H1 (cell line): ENCODE measurements around the gene ATP11A. TPM values are rescaled to one million over a fixed set of nuclear protein-coding genes. Genes with fewer than 3 reads are reported as not detected.

Experiments used
- CTCF ChIA-PET: fragments of 300-600 bp; sonication (Branson Sonifier 250); formaldehyde crosslinking; loops from one replicate; lab custom pipeline; 2021; ENCODE audit not compliant: partially characterized antibody; lab: Charles Lee
- POLR2A ChIA-PET: fragments of 300-600 bp; sonication (Branson Sonifier 250); formaldehyde crosslinking; loops from one replicate; lab custom pipeline; 2021; ENCODE audit warnings: inconsistent platforms; ENCODE audit not compliant: partially characterized antibody; lab: Charles Lee
- DNase-seq, 2 experiments: peaks; one replicate each; pipeline versions ENCODE4 v3.0.0 to v3.0.0-alpha.2; 2010 to 2022; ENCODE audit warnings: low spot score in 2 of 2, low read depth in 1 of 2, mixed read lengths in 1 of 2
- FAIRE-seq: peaks from 2 replicates; lab custom pipeline; 2011; peaks lifted over from hg19 to GRCh38; lab: Jason Lieb, UNC
- H2AFZ ChIP-seq: 2 replicates; pipeline ENCODE4 v1.8.1; 2012; ENCODE audit warnings: low read length, inconsistent platforms
- H2AK5ac ChIP-seq: 2 replicates; pipeline ENCODE4 v1.6.1; 2013; ENCODE audit warnings: low read depth, low read length
- H2BK120ac ChIP-seq: replicated peaks from 2 replicates; pipeline ENCODE3; 2013; ENCODE audit warnings: low read depth, low read length, inconsistent platforms
- H2BK12ac ChIP-seq: 2 replicates; pipeline ENCODE4 v1.6.1; 2013; ENCODE audit warnings: low read depth, low read length
- H2BK15ac ChIP-seq: 2 replicates; pipeline ENCODE4 v1.6.1; 2013; ENCODE audit warnings: low read length
- H2BK20ac ChIP-seq: 2 replicates; pipeline ENCODE4 v1.6.1; 2013; ENCODE audit warnings: low read length
- H2BK5ac ChIP-seq: 2 replicates; pipeline ENCODE4 v1.6.1; 2013; ENCODE audit warnings: low read depth, low read length
- H3K14ac ChIP-seq: 2 replicates; pipeline ENCODE4 v1.6.1; 2013; ENCODE audit warnings: inconsistent platforms; ENCODE audit not compliant: insufficient read length
- H3K18ac ChIP-seq: 2 replicates; pipeline ENCODE4 v1.6.1; 2013; ENCODE audit warnings: low read length; ENCODE audit errors: extremely low read depth
- H3K23ac ChIP-seq: 2 replicates; pipeline ENCODE4 v1.6.1; 2013; ENCODE audit warnings: inconsistent platforms; ENCODE audit not compliant: insufficient read length
- H3K23me2 ChIP-seq: 2 replicates; pipeline ENCODE4 v1.6.1; 2013; ENCODE audit warnings: low read depth, low read length
- H3K27ac ChIP-seq: 2 replicates; pipeline ENCODE4 v1.6.1; 2011; ENCODE audit warnings: low read depth, low read length, inconsistent platforms
- H3K27me3 ChIP-seq, 4 experiments: replicated peaks in 1 of 4; 1 replicate in 1 of 4; 2 replicates in 3 of 4; pipeline versions ENCODE4 v1.6.1 to v1.8.1; 2011 to 2013; ENCODE audit warnings: low read length in 3 of 4, mild to moderate bottlenecking in 3 of 4, inconsistent platforms in 2 of 4, mixed read lengths in 2 of 4, moderate library complexity in 1 of 4; ENCODE audit not compliant: control insufficient read depth in 3 of 4, insufficient read depth in 3 of 4; ENCODE audit errors: extremely low read depth in 1 of 4
- H3K36me3 ChIP-seq, 4 experiments: 2 replicates each; pipeline versions ENCODE4 v1.6.1 to v1.8.1; 2011 to 2013; ENCODE audit warnings: mild to moderate bottlenecking in 4 of 4, low read length in 3 of 4, moderate library complexity in 2 of 4, control low read depth in 1 of 4, inconsistent platforms in 1 of 4; ENCODE audit not compliant: insufficient read depth in 4 of 4, control insufficient read depth in 2 of 4
- H3K4ac ChIP-seq: replicated peaks from 2 replicates; pipeline ENCODE3; 2013; ENCODE audit warnings: low read length, low read depth, mixed read lengths, inconsistent platforms; ENCODE audit not compliant: insufficient read length
- H3K4me1 ChIP-seq, 4 experiments: replicated peaks in 1 of 4; 1 replicate in 1 of 4; 2 replicates in 3 of 4; pipeline versions ENCODE4 v1.6.1 to v1.8.1; 2011 to 2013; ENCODE audit warnings: low read length in 3 of 4, inconsistent platforms in 2 of 4, mixed read lengths in 1 of 4; ENCODE audit not compliant: insufficient read depth in 4 of 4, control insufficient read depth in 3 of 4
- H3K4me2 ChIP-seq, 2 experiments: 2 replicates each; pipeline versions ENCODE4 v1.6.1 to v1.8.1; 2011 to 2013; ENCODE audit warnings: low read depth in 2 of 2, low read length in 2 of 2, control low read depth in 1 of 2, inconsistent platforms in 1 of 2, mild to moderate bottlenecking in 1 of 2; ENCODE audit not compliant: insufficient read depth in 1 of 2
- H3K4me3 ChIP-seq, 4 experiments: fragments of 200-600, 300-600 bp in 1 of 4; sonication (generic), shearing (Covaris generic), sonication (Bioruptor Twin) in 1 of 4; 2 replicates each; pipeline versions ENCODE4 v1.5.1 to v1.8.1; 2011 to 2016; ENCODE audit warnings: low read length in 4 of 4, low read depth in 3 of 4, control low read depth in 2 of 4, inconsistent platforms in 2 of 4, mild to moderate bottlenecking in 2 of 4, mixed read lengths in 1 of 4, moderate library complexity in 1 of 4; ENCODE audit not compliant: insufficient read depth in 2 of 4; ENCODE audit errors: extremely low read depth in 1 of 4
- H3K56ac ChIP-seq: replicated peaks from 2 replicates; pipeline ENCODE3; 2013; ENCODE audit warnings: low read depth, mild to moderate bottlenecking, mixed read lengths, low read length, inconsistent platforms; ENCODE audit not compliant: insufficient read length
- H3K79me1 ChIP-seq: 2 replicates; pipeline ENCODE4 v1.6.1; 2013; ENCODE audit warnings: low read depth, low read length, control low read depth
- H3K79me2 ChIP-seq, 2 experiments: 2 replicates each; pipeline versions ENCODE4 v1.6.1 to v1.8.1; 2012 to 2013; ENCODE audit warnings: low read length in 2 of 2, mild to moderate bottlenecking in 2 of 2, inconsistent platforms in 1 of 2; ENCODE audit not compliant: insufficient read depth in 2 of 2, control insufficient read depth in 1 of 2
- H3K9ac ChIP-seq, 4 experiments: replicated peaks in 1 of 4; 1 replicate in 1 of 4; 2 replicates in 3 of 4; pipeline versions ENCODE4 v1.6.1 to v1.8.1; 2011 to 2013; ENCODE audit warnings: low read depth in 3 of 4, low read length in 3 of 4, control low read depth in 2 of 4, mild to moderate bottlenecking in 2 of 4, moderate library complexity in 2 of 4, inconsistent platforms in 1 of 4; ENCODE audit errors: extremely low read depth in 1 of 4
- H3K9me3 ChIP-seq, 2 experiments: 2 replicates each; pipeline versions ENCODE4 v1.6.1 to v1.8.1; 2012 to 2013; ENCODE audit warnings: mild to moderate bottlenecking in 2 of 2, moderate library complexity in 2 of 2, control low read depth in 1 of 2, inconsistent platforms in 1 of 2, low read depth in 1 of 2, low read length in 1 of 2, mixed read lengths in 1 of 2; ENCODE audit not compliant: insufficient read depth in 2 of 2
- H4K20me1 ChIP-seq, 2 experiments: replicated peaks in 1 of 2; 2 replicates each; pipeline versions ENCODE3 to v1.8.1; 2011 to 2013; ENCODE audit warnings: inconsistent platforms in 2 of 2, low read length in 2 of 2, mild to moderate bottlenecking in 1 of 2; ENCODE audit not compliant: insufficient read depth in 2 of 2, control insufficient read depth in 1 of 2
- H4K5ac ChIP-seq: 2 replicates; pipeline ENCODE4 v1.6.1; 2013; ENCODE audit warnings: low read length, low read depth, mixed read lengths, inconsistent platforms; ENCODE audit not compliant: insufficient read length
- H4K8ac ChIP-seq: 2 replicates; pipeline ENCODE4 v1.8.0; 2013; ENCODE audit warnings: mild to moderate bottlenecking, moderate library complexity, low read length, inconsistent platforms; ENCODE audit not compliant: insufficient read depth; ENCODE audit errors: extremely low read depth
- H4K91ac ChIP-seq: replicated peaks from 2 replicates; pipeline ENCODE3; 2013; ENCODE audit warnings: low read length, mixed read lengths, inconsistent platforms; ENCODE audit not compliant: insufficient read length
- ASH2L ChIP-seq: fragments of 200-600, 300-600 bp; sonication (generic); IDR thresholded peaks from one replicate; pipeline ENCODE4 v1.7.1; 2017; ENCODE audit warnings: low read length
- CBX5 ChIP-seq: fragments of 300-800, 300-1000 bp; sonication (generic); IDR thresholded peaks from 2 replicates; pipeline ENCODE4 v1.7.1; 2016; ENCODE audit warnings: antibody characterized with exemption, low read length, low read depth
- CBX8 ChIP-seq: fragments of 300-800, 300-1000 bp; sonication (generic); IDR thresholded peaks from 2 replicates; pipeline ENCODE4 v1.7.1; 2016; ENCODE audit warnings: low read depth, low read length, borderline replicate concordance
- CEBPB ChIP-seq: IDR thresholded peaks from 2 replicates; pipeline ENCODE4 v1.6.1; 2012; ENCODE audit warnings: low read depth, low read length
- CREB1 ChIP-seq: IDR thresholded peaks from 2 replicates; pipeline ENCODE4 v1.6.1; 2012; ENCODE audit warnings: inconsistent platforms
- CTCF ChIP-seq, 3 experiments: IDR thresholded peaks; 1 replicate in 2 of 3; 2 replicates in 1 of 3; pipeline versions ENCODE4 v1.5.1 to v1.6.1; 2011; ENCODE audit warnings: low read length in 3 of 3, mild to moderate bottlenecking in 3 of 3, inconsistent platforms in 2 of 3, low read depth in 1 of 3, moderate library complexity in 1 of 3; ENCODE audit not compliant: insufficient read depth in 1 of 3; ENCODE audit errors: control extremely low read depth in 1 of 3
- GTF2F1 ChIP-seq: IDR thresholded peaks from 2 replicates; pipeline ENCODE4 v1.6.1; 2012; ENCODE audit warnings: low read depth, low read length, improper control_type of control experiment, borderline replicate concordance
- RAD21 ChIP-seq, 2 experiments: IDR thresholded peaks in 1 of 2; conservative IDR thresholded peaks in 1 of 2; 2 replicates each; pipeline ENCODE4 v1.6.1; 2011; ENCODE audit warnings: low read depth in 2 of 2, low read length in 2 of 2, improper control_type of control experiment in 1 of 2, inconsistent platforms in 1 of 2, mild to moderate bottlenecking in 1 of 2, moderate library complexity in 1 of 2
- RFX5 ChIP-seq: IDR thresholded peaks from 2 replicates; pipeline ENCODE4 v1.6.1; 2011; ENCODE audit warnings: low read depth, low read length, improper control_type of control experiment, borderline replicate concordance
- SAP30 ChIP-seq: fragments of 300-600 bp; sonication (generic); IDR thresholded peaks from 2 replicates; pipeline ENCODE4 v1.7.1; 2012; ENCODE audit warnings: low read length, moderate library complexity, mild to moderate bottlenecking, inconsistent platforms; ENCODE audit not compliant: insufficient read depth, insufficient replicate concordance
- SP1 ChIP-seq: IDR thresholded peaks from 2 replicates; pipeline ENCODE4 v1.6.1; 2011; ENCODE audit warnings: low read depth, low read length
- WGBS, 2 experiments: shearing (Covaris generic) in 1 of 2; methylation state at CpG; one replicate each; pipeline versions ENCODE4 v1.1.6 to v1.1.7; 2013 to 2015; ENCODE audit warnings: low lambda C conversion rate in 2 of 2, mixed read lengths in 2 of 2, inconsistent platforms in 1 of 2, low coverage in 1 of 2, missing lambda C conversion rate in 1 of 2; ENCODE audit not compliant: insufficient replicate concordance in 2 of 2, insufficient coverage in 1 of 2, insufficient read length in 1 of 2; ENCODE audit errors: extremely low coverage in 1 of 2, missing lambda C conversion rate in 1 of 2; 5-methylcytosine and 5-hydroxymethylcytosine counted together
- polyA plus RNA-seq, 7 experiments: library from polyadenylated mRNA; depleted of rRNA in 3 of 7; stranded (reverse) in 5 of 7; unstranded in 2 of 7; fragments of >200 nt in 5 of 7; fragments of 200-250 nt in 2 of 7; gene quantifications; 1 replicate in 5 of 7; 2 replicates in 1 of 7; 4 replicates in 1 of 7; pipeline versions ENCODE4 v1.2.1 to v1.2.3, GENCODE V29; 2011 to 2013; ENCODE audit warnings: missing spikeins in 2 of 7, mixed read lengths in 2 of 7
- total RNA-seq: library from RNA; stranded (reverse); fragmentation: NEBNext Ultra II Directional; extraction: Animal tissue kit (Norgen Biotek cat#: 25700); gene quantifications from 2 replicates; pipeline ENCODE4 v1.2.1, GENCODE V29; 2021

Gene ATP11A
- total and polyA plus RNA-seq, 2 of the 8 experiments (the other 6 are each of a cell fraction or from before 2014, with no cell fraction given) = 28.8 to 72.9 TPM

- no peak for FAIRE-seq
- H3K23me2 ChIP-seq = no peaks in the 10 kb centered on the region
- H2BK5ac ChIP-seq = no peak overlapping the region; the same call in 1 of the 2 replicates
- no peak overlapping the region for H3K14ac ChIP-seq
- no peak overlapping the region for H2BK120ac ChIP-seq
- H3K9me3 ChIP-seq = no peaks in the 10 kb centered on the region
- no peak overlapping the region for H3K56ac ChIP-seq
- WGBS, 2 experiments = 93% methylated on average over 18 of the region's 22 CpGs; no CpG with 5 or more reads in 1 of the 2 experiments
- peaks cover 2 to 26% (median 14%) of the 10 kb centered on the region in 4 experiments for H3K36me3 ChIP-seq
- H4K8ac ChIP-seq = no peak overlapping the region
- H3K23ac ChIP-seq = no peak overlapping the region
- no peak overlapping the region for H4K5ac ChIP-seq
- H2AFZ ChIP-seq = no peak overlapping the region
- no peak overlapping the region for H3K27ac ChIP-seq
- no peaks in the 10 kb centered on the region; the same call in 1 of the 2 replicates for H3K79me1 ChIP-seq
- no peak overlapping the region for H3K4me3 ChIP-seq
- H2BK20ac ChIP-seq = no peak overlapping the region
- no peak overlapping the region for H3K4ac ChIP-seq
- H3K9ac ChIP-seq = no peak overlapping the region
- H4K20me1 ChIP-seq = peaks cover 0 to 8% of the 10 kb centered on the region in 2 experiments
- no peak for DNase-seq
- H2AK5ac ChIP-seq = no peak overlapping the region
- peaks cover 0 to 2% (median under 1%) of the 10 kb centered on the region in 4 experiments; a peak in 2 of 7 replicates for H3K4me1 ChIP-seq
- H3K18ac ChIP-seq = no peak overlapping the region
- H2BK12ac ChIP-seq = no peak overlapping the region
- ChIA-PET POLR2A (interaction anchor here (1.1 kb wide), 1 partner anchor 9 kb away, joined by 4 read pairs; no protein-coding TSS in a partner anchor), CTCF (interaction anchor here (0.8 kb wide), 1 partner anchor 11 kb away, joined by 3 read pairs; no protein-coding TSS in a partner anchor)
- no peak overlapping the region for H3K4me2 ChIP-seq
- H2BK15ac ChIP-seq = no peak overlapping the region
- H4K91ac ChIP-seq = no peak overlapping the region
- H3K27me3 ChIP-seq = no peaks in the 10 kb centered on the region
- H3K79me2 ChIP-seq = no peaks in the 10 kb centered on the region
- TF ChIP-seq CREB1 (no peak), CBX8 (no peak), SP1 (no peak), CBX5 (no peak), RFX5 (no peak), RAD21 (IDR thresholded peaks at IDR 0.05 in 1 of 2, conservative IDR thresholded peaks at IDR 0.05 in 1 of 2; ENCODE audit: low read depth in 2 of 2, low read length in 2 of 2) (no peak), SAP30 (no peak), ASH2L (no peak), CTCF (IDR thresholded peaks at IDR 0.05; ENCODE audit: control extremely low read depth in 1 of 3, insufficient read depth in 1 of 3, low read depth in 1 of 3, low read length in 3 of 3) (no peak), CEBPB (no peak), GTF2F1 (no peak)
Measured at GRCh38 chr13:112880221-112880641, 190.4 kb downstream of the ATP11A start.
